OCI-LY1 (cell line): ENCODE results near the gene OPN1MW.
"Not testable (repeated sequence)": the region's sequence is repeated elsewhere in the genome, so short reads cannot be mapped to it uniquely, and the experiment has no call there.

Experiments used
- CTCF ChIP-seq: fragments of 200-600 bp; sonication (generic), shearing (Covaris generic); IDR thresholded peaks from 2 replicates; pipeline ENCODE4 v1.5.1; 2017; ENCODE audit warnings: mild to moderate bottlenecking, antibody characterized with exemption, low read length, moderate library complexity, mixed read lengths
- EZH2 ChIP-seq: fragments of 200-600 bp; sonication (generic), shearing (Covaris generic); IDR thresholded peaks from 2 replicates; pipeline ENCODE4 v1.8.0; 2017; ENCODE audit warnings: borderline replicate concordance, mixed run types, mild to moderate bottlenecking, antibody characterized with exemption, low read length, moderate library complexity, mixed read lengths

GRCh38 chrX:154219456-154219855 is 37.1 kb downstream of the OPN1MW start, which contains the start of gene OPN1MW2:
- not testable (repeated sequence) for TF ChIP-seq CTCF, EZH2
